ENCODE results near the gene CD46. TPM values are rescaled to one million over a fixed set of nuclear protein-coding genes. Genes with fewer than 3 reads are reported as not detected.
A peak's percentile ranks its signal among the peaks of the same experiment; 100 is the strongest.
"Not testable (repeated sequence)": the region's sequence is repeated elsewhere in the genome, so short reads cannot be mapped to it uniquely, and the experiment has no call there.

CD46 gene
- 109 and 110 TPM in 2 replicates for total RNA-seq

GRCh38 chr1:207751790-207752455, at the start of gene CD46:
Gene CD46, plus strand, starts transcription at chr1:207752054. Its CDS starts 159 bp downstream, at chr1:207752213.
- H3K4me1 Mint-ChIP-seq = peaks cover 56% of the 10 kb centered on the region
- peaks cover 14% of the 10 kb centered on the region for H3K36me3 Mint-ChIP-seq (ENCODE audit: low read depth)
- ChIA-PET POLR2A (interaction anchor here (0.6 to 2.1 kb wide), 5 partner anchors 24 to 1191 kb away, joined by 3 to 10 read pairs (median 4); no protein-coding TSS in a partner anchor), CTCF (no interaction called here)
- peak within 1 kb of the TSS; percentile 100 for H3K4me3 Mint-ChIP-seq
- DNase-seq (peak; percentile 89), ATAC-seq (ENCODE audit: low read depth) (peak; percentile 97)
- intact Hi-C loops (cut with micrococcal nuclease) = loop anchor here (2.0 to 5.0 kb wide), 5 partner anchors 45 to 210 kb away; partner anchors contain the start of gene CR1L
- peak within 1 kb of the TSS; percentile 96 for H3K27ac Mint-ChIP-seq
- TF ChIP-seq CTCF (IDR thresholded peaks at IDR 0.05) = no peak
- no peaks in the 10 kb centered on the region for H3K9me3 Mint-ChIP-seq
- no peaks in the 10 kb centered on the region for H3K27me3 Mint-ChIP-seq

- H3K27ac Mint-ChIP-seq = no peak overlapping the region
- no peak for TF ChIP-seq CTCF (IDR thresholded peaks at IDR 0.05)
- intact Hi-C loops (cut with micrococcal nuclease) = no loop called here
- ATAC-seq (ENCODE audit: low read depth) (no peak), DNase-seq (no peak)
- no peaks in the 10 kb centered on the region for H3K36me3 Mint-ChIP-seq (ENCODE audit: low read depth)
- H3K4me1 Mint-ChIP-seq = no peaks in the 10 kb centered on the region
- H3K4me3 Mint-ChIP-seq = no peak overlapping the region
- ChIA-PET POLR2A (no interaction called here), CTCF (no interaction called here)
- no peaks in the 10 kb centered on the region for H3K9me3 Mint-ChIP-seq
- peaks cover 2% of the 10 kb centered on the region for H3K27me3 Mint-ChIP-seq
These were observed 49.5 kb upstream of the CD46 start for GRCh38 chr1:207702317-207702716.

GRCh38 chr1:207703712-207704111, 48.1 kb upstream of the CD46 start:
- H3K4me3 Mint-ChIP-seq = no peak overlapping the region
- H3K36me3 Mint-ChIP-seq (ENCODE audit: low read depth) = no peaks in the 10 kb centered on the region
- POLR2A ChIA-PET = no interaction called here
- H3K27ac Mint-ChIP-seq = no peak overlapping the region
- intact Hi-C loops (cut with micrococcal nuclease) = no loop called here
- H3K4me1 Mint-ChIP-seq = no peaks in the 10 kb centered on the region
- CTCF ChIA-PET = no interaction called here
- no peak for TF ChIP-seq CTCF (IDR thresholded peaks at IDR 0.05)
- DNase-seq (no peak), ATAC-seq (ENCODE audit: low read depth) (no peak)
- no peaks in the 10 kb centered on the region for H3K9me3 Mint-ChIP-seq
- H3K27me3 Mint-ChIP-seq = peaks cover 2% of the 10 kb centered on the region

- POLR2A ChIA-PET; H3K9me3 Mint-ChIP-seq; H3K36me3 Mint-ChIP-seq (ENCODE audit: low read depth); intact Hi-C loops (cut with micrococcal nuclease); H3K27me3 Mint-ChIP-seq; ATAC-seq (ENCODE audit: low read depth); DNase-seq; H3K4me1 Mint-ChIP-seq; CTCF ChIA-PET; H3K4me3 Mint-ChIP-seq; H3K27ac Mint-ChIP-seq: not testable (repeated sequence)
These were observed 43.9 kb upstream of the CD46 start for GRCh38 chr1:207708004-207708403.

GRCh38 chr1:207711285-207711684, 40.6 kb upstream of the CD46 start:
- H3K9me3 Mint-ChIP-seq = no peaks in the 10 kb centered on the region
- H3K4me3 Mint-ChIP-seq = no peak overlapping the region
- H3K27ac Mint-ChIP-seq = no peak overlapping the region
- H3K27me3 Mint-ChIP-seq = no peaks in the 10 kb centered on the region
- intact Hi-C loops (cut with micrococcal nuclease) = no loop called here
- no peaks in the 10 kb centered on the region for H3K36me3 Mint-ChIP-seq (ENCODE audit: low read depth)
- TF ChIP-seq CTCF (IDR thresholded peaks at IDR 0.05) = no peak
- ChIA-PET CTCF (interaction anchor here (0.6 kb wide), 1 partner anchor 14 kb away, joined by 3 read pairs; no protein-coding TSS in a partner anchor), POLR2A (no interaction called here)
- no peak for ATAC-seq (ENCODE audit: low read depth)
- DNase-seq = no peak
- no peaks in the 10 kb centered on the region for H3K4me1 Mint-ChIP-seq

- H3K9me3 Mint-ChIP-seq; ATAC-seq (ENCODE audit: low read depth); intact Hi-C loops (cut with micrococcal nuclease); POLR2A ChIA-PET; DNase-seq; H3K4me3 Mint-ChIP-seq; H3K27me3 Mint-ChIP-seq; CTCF ChIA-PET; H3K27ac Mint-ChIP-seq; H3K36me3 Mint-ChIP-seq (ENCODE audit: low read depth); H3K4me1 Mint-ChIP-seq: not testable (repeated sequence)
These were observed 39.2 kb upstream of the CD46 start for GRCh38 chr1:207712701-207713100.
